KG1 (cell line): Measurements from ENCODE around the gene TSR3.
A peak's percentile ranks its signal among the peaks of the same experiment; 100 is the strongest.

ENCODE experiments used
- DNase-seq: peaks from one replicate; lab custom pipeline; 2025; lab: John Stamatoyannopoulos, UW

The TSR3 gene

DNA sequence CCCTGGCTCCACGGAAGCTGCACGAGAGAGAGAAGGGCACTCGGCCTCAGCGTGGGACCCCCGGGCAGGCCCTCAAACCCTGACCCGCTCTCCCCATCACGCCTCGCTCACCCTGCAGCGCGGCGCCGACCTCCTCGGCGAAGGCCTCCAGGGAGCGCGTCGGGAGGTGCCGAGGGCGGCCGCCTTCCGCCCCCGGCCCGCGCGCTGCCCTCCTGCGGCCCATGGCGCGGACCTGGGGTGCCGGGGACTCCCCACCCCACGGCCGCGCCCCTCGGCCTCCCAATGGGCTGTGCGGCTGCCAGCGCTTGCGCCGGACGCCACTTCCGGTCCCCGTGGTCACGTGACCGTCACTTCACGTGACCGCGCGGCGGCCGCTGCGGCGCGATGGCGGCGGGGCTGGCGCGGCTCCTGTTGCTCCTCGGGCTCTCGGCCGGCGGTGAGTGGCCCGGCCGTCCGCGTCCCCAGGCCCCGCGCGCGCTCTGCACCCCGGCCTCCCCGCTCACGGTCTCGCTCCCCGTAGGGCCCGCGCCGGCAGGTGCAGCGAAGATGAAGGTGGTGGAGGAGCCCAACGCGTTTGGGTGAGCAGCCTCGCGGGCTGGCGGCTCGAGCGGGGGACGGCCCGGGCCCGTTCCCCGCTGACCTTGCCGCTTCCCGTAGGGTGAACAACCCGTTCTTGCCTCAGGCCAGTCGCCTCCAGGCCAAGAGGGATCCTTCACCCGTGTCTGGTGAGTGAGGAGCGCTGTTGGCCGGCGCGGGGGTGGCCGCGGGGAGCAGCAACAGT is at the start of gene TSR3, which contains the start of gene GNPTG:
Gene TSR3 (minus strand): TSS at position 297 of the 781 bp plus-strand sequence. CDS start 74 bp downstream, at position 223.
Gene GNPTG (plus strand): TSS at position 350 of the 781 bp plus-strand sequence. CDS start 35 bp downstream, at position 385.
- DNase-seq: peak; percentile 68

DNA sequence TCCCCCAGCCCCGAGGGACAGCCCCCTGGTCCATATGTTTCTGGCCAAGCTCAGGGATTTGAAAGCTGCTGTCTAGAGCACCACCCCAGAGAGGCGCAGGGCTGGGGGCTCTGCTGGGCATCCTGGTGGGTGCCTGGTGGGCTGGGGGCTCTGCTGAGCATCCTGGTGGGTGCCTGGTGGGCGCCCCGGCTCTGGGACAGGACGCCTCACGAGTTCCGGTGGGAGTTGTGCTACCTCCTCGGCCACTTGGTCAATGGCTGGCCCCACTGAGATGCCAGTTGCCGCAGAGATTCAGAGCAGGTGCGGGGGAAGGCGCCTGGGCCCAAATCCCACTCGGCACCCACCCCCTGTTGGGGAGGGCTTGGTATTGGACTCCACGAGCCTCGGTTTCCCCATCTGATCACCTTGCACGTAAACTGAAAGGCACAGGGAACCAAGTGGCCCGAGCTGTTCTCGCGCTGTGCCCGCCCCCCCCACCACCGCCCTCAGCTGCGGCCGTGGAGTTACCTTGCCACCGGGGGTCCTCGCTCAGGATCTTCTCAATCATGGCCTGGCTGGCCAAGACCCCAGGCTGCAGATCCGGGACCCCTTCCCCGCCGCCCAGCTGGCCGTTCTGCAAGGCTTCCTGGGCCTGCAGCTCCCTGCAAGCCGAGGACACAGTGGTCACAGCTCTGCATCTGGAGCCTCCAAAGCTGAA is 49.5 kb upstream of the TSR3 start:
- no peak for DNase-seq

DNA sequence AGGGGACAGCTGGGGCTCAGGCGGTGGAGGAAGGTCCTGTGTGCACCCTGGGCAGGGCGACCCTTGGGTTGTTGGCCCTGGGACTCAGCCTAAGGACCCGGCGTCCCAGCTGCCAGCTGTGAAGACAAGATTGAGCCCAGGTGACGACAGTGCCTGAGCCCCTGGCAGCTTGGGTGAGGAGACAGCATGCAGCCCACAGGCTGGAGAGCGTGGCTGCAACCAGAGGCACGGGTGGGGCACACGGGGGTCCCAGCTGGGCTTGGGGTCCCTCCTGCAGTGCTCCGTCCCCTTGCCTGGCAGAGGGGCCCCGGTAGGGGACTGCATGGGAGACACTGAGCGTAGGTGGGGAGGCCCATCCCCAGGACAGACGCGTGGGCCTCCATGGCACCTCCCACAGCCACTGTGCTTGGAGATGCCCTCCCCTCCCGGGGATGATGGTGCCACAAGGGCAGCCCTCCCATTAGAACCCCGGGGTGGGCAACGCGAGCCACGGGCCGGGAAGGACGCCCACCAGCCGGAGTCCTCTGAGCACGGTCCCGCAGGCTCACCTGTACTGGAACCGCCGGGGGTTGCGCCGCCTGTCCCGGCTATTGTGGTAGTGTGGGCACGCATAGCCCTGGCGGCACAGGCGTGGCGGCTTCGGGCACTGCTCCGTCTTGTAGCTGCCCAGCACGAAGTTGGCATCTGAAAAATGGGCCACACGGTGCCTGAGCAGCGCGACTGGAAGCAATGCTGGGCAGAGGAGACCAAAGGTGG is 47.3 kb upstream of the TSR3 start:
- DNase-seq: no peak

DNA sequence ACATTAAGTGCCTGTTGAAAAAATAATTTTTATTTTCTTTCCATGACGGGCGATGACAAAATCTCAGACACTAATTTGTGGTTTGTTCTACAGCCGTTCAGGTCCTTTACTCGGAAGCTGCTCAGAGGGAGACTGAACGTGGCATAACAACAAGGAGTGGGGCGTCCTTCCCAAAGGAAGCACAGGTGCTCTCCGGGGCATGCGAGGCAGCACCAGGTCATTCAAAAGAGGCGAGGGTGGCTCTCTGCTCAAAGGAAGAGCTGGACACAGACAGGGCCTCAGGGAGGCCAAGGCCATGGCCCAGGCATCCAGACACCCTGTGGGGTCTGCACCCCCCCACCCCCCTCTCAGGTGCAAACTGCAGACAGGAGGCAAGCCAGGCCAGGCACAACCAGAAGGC is 46.7 kb upstream of the TSR3 start:
- no peak for DNase-seq

GRCh38 chr16:1397779-1398178 is 46.1 kb upstream of the TSR3 start:
- DNase-seq: no peak

DNA sequence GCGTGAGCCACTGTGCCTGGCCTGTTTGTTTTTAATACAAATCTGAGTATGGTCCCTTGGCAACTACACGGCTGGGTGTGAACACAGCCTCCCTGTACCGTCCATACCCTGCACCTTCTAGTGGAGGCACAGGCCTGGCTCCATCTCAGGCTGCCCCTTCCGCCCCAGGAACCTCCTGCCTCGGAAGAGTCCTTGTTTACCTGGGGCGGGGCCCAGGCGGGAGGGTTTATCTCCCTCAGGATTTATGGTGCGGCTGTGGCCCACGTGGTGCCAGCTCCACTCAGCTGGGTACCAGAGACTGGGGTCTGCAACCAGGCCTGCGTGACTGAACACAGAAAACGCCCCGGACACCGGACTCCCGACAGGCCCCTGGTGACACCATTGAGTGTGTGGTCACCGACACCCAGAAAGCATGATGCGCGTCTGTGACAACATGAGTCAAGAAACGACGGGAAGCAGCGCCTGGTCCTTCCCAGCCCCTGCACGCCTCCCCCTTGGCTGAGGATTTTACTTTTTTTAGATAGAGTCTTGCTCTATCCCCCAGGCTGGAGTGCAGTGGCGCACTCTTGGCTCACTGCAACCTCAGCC is 43.9 kb upstream of the TSR3 start:
- no peak for DNase-seq

GRCh38 chr16:1394367-1394951 is 42.8 kb upstream of the TSR3 start:
- no peak for DNase-seq

DNA sequence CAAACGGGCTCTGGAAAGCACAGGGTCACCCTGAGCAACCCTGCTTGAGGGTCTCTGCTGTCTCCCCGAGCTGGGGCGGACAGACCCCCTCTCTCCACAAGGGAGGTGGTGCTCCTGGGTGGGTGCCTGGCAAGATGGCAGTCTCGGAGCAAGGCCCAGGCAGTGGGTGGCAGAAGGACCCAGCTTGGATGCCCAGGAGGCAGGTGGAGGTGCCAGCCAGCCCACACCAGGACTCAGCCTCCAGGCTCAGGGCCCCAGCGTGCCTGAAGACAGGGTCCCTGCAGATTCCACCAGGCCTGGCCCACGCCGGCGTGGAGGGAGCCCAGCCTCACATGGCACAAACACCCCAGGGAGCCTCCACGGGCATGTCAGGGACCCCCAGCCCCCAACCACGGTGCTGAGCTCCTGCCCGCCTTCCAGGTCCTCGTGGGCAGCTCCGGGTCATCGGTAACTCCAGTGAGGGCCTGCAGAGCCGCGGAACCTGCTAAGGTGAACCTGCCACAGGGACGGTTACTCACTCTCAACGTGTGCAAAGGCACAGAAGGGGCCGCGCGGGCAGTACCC is 42.0 kb upstream of the TSR3 start:
- DNase-seq: no peak

DNA sequence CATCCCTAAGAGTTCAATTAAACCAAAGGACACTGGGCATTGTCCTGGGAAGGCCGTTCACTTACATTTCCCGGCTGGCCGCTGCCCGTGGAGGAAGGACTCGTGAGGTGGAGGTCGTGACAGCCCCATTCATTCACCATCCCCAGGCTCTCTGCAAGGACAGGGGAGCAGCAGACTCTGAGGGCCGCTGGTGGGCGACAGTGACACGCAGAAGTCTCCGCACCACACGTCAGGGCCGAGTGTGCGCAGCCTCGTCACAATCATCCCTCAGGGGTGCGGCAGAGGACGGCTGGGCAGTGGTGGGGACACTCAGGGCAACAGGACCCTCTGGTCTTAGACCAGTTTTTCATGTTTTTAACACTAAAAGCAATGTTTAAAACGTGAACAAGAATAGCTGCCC is 41.1 kb upstream of the TSR3 start:
- no peak for DNase-seq

GRCh38 chr16:1390239-1390779 is 38.6 kb upstream of the TSR3 start:
- no peak for DNase-seq

GRCh38 chr16:1389762-1390161 is 38.1 kb upstream of the TSR3 start:
- DNase-seq: no peak

DNA sequence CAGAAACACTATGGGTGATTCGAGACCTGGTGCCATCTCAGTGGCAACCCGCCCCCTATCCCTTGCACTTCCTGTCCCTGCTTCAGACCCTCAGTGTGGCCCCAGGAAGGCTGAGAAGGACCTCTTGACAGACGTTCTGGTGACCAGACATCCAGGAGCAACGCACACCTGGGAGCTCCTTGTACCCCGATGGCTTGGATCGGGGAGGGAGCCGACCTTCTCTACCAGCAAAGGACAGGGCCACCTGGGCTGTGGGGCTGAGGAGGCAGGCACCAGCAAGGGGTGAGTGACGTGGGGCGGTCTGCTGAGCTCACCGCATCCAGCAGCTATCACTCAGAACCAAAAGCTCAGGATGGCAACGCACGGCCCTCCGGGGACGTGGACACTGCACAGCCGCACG is 35.7 kb upstream of the TSR3 start:
- DNase-seq: no peak

DNA sequence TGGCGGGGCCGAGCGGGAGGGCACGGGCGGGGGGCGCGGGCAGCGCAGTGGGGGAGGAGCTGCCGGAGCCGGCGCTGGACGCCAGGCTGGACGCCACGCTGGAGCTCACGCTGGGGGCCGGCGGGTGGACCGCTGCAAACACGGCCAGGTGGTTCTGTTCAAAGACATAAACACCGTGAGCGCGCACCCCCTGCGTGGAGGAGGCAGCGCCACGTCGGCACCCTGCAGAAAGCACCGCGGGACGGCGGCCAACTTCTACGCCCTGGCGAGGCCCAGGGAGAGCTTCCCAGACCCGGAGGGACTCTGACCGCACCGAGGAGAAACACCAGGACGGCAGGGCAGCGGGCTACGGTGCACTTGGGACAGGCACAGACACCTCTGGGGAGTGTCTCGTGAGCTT is 33.6 kb upstream of the TSR3 start:
- no peak for DNase-seq

DNA sequence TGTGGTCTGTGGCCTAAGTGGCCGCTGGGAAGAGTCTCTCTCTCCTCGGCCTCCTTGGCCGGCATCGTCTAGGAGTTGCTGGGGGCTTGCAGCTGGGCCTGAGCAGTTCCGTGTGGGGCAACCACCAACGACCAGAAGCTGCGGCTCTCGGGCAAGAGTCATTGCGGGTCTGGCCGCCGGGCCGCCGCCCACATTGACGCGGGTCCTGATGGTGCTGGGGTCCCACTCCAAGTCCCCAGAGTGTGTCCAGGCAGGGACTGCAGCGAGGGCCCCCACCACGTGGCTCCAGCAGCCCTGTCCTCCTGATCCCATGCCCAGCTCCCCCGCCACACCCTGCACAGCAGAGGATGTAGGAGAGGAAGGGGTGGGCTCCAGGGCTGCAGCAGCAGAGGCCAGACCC is 31.9 kb upstream of the TSR3 start:
- no peak for DNase-seq

DNA sequence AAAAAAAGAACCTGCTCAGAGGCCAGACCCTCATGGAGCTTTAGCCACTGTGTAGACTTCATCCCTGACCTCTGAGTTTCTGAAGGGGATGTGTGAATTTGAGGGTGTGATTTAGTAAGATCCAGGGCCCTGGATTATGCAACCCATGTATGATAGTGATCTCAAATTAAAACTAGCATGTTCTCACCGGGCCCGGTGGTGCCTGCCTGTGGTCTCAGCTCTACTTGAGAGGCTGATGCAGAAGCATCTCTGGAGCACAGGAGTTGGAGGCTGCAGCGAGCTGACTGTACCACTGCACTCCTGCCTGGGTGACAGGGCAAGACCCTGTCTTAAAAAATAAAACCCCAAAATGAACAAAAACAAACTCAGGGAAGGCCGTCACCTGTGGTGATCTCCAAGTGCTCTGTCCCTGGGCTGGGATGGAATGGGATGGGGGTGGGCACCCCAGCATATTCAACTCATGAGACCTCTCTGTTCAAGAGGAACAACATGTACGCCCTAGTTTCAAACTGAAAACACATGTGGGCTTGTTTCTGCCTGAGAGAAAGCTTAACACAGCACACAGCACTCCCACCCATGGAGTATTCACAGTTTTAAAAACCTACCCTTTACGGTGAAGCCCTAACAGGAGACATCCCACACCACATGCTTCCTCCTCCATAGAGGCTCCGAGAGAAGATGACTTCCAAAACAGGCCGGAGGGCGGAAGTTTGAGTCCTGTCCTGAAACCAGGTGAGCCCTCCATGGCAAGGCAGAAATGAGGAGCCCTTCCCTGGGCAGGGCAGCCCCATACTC is 30.1 kb upstream of the TSR3 start:
- no peak for DNase-seq

- DNase-seq: no peak
Measured at GRCh38 chr16:1380195-1380594, 28.5 kb upstream of the TSR3 start.

- peak; percentile 19 for DNase-seq
Measured at GRCh38 chr16:1379304-1380076, 27.8 kb upstream of the TSR3 start.

GRCh38 chr16:1378804-1379303 is 27.2 kb upstream of the TSR3 start:
- no peak for DNase-seq

- DNase-seq: no peak
Measured at GRCh38 chr16:1378087-1378803, 26.6 kb upstream of the TSR3 start.
